ENCODE measurements around the gene GTSE1.

GTSE1 gene

GRCh38 chr22:46358766-46359165, 62.1 kb downstream of the GTSE1 start:
- TF ChIP-seq POLR2AphosphoS5 (IDR thresholded peaks at IDR 0.05; ENCODE audit: low read depth, low read length): no peak
- TF ChIP-seq TAF1 (IDR thresholded peaks at IDR 0.05; ENCODE audit: borderline replicate concordance, low read depth, low read length): no peak
- TF ChIP-seq POLR2A (IDR thresholded peaks at IDR 0.05; ENCODE audit: low read depth, low read length): no peak
- FAIRE-seq (no peak), DNase-seq (ENCODE audit: insufficient read length) (no peak)

GRCh38 chr22:46359362-46359761, 62.7 kb downstream of the GTSE1 start:
- TF ChIP-seq TAF1 (IDR thresholded peaks at IDR 0.05; ENCODE audit: borderline replicate concordance, low read depth, low read length) (no peak), POLR2A (IDR thresholded peaks at IDR 0.05; ENCODE audit: low read depth, low read length) (no peak), POLR2AphosphoS5 (IDR thresholded peaks at IDR 0.05; ENCODE audit: low read depth, low read length) (no peak)
- DNase-seq (ENCODE audit: insufficient read length): no peak
- no peak for FAIRE-seq

- DNase-seq (ENCODE audit: insufficient read length) (no peak), FAIRE-seq (no peak)
- TF ChIP-seq POLR2A (IDR thresholded peaks at IDR 0.05; ENCODE audit: low read depth, low read length): no peak
Observed at GRCh38 chr22:46360097-46360496, 63.4 kb downstream of the GTSE1 start.

GRCh38 chr22:46360891-46361290, 64.2 kb downstream of the GTSE1 start:
- FAIRE-seq (no peak), DNase-seq (ENCODE audit: insufficient read length) (no peak)
- TF ChIP-seq TAF1 (IDR thresholded peaks at IDR 0.05; ENCODE audit: borderline replicate concordance, low read depth, low read length) (no peak), POLR2AphosphoS5 (IDR thresholded peaks at IDR 0.05; ENCODE audit: low read depth, low read length) (no peak), POLR2A (IDR thresholded peaks at IDR 0.05; ENCODE audit: low read depth, low read length) (no peak)

GRCh38 chr22:46361826-46362202, 65.1 kb downstream of the GTSE1 start:
- no peak for FAIRE-seq
- TF ChIP-seq TAF1 (IDR thresholded peaks at IDR 0.05; ENCODE audit: borderline replicate concordance, low read depth, low read length) (no peak), POLR2AphosphoS5 (IDR thresholded peaks at IDR 0.05; ENCODE audit: low read depth, low read length) (no peak)

GRCh38 chr22:46362203-46362933, 65.7 kb downstream of the GTSE1 start:
- TF ChIP-seq TAF1 (IDR thresholded peaks at IDR 0.05; ENCODE audit: borderline replicate concordance, low read depth, low read length) (no peak), POLR2A (IDR thresholded peaks at IDR 0.05; ENCODE audit: low read depth, low read length) (no peak), POLR2AphosphoS5 (IDR thresholded peaks at IDR 0.05; ENCODE audit: low read depth, low read length) (no peak)
- DNase-seq (ENCODE audit: insufficient read length) (no peak), FAIRE-seq (no peak)

More at GRCh38 chr22:46361826-46362202, 65.1 kb downstream of the GTSE1 start:
- no peak for DNase-seq (ENCODE audit: insufficient read length)

- no peak for FAIRE-seq
- DNase-seq (ENCODE audit: insufficient read length): no peak
- TF ChIP-seq POLR2A (IDR thresholded peaks at IDR 0.05; ENCODE audit: low read depth, low read length) (no peak), TAF1 (IDR thresholded peaks at IDR 0.05; ENCODE audit: borderline replicate concordance, low read depth, low read length) (no peak), POLR2AphosphoS5 (IDR thresholded peaks at IDR 0.05; ENCODE audit: low read depth, low read length) (no peak)
Observed at GRCh38 chr22:46362934-46363515, 66.4 kb downstream of the GTSE1 start.

GRCh38 chr22:46363611-46364321, 67.1 kb downstream of the GTSE1 start:
- no peak for DNase-seq (ENCODE audit: insufficient read length)
- no peak for FAIRE-seq
- TF ChIP-seq POLR2AphosphoS5 (IDR thresholded peaks at IDR 0.05; ENCODE audit: low read depth, low read length) (no peak), POLR2A (IDR thresholded peaks at IDR 0.05; ENCODE audit: low read depth, low read length) (no peak), TAF1 (IDR thresholded peaks at IDR 0.05; ENCODE audit: borderline replicate concordance, low read depth, low read length) (no peak)

GRCh38 chr22:46364341-46365165, 67.9 kb downstream of the GTSE1 start:
- TF ChIP-seq POLR2AphosphoS5 (IDR thresholded peaks at IDR 0.05; ENCODE audit: low read depth, low read length) (no peak), TAF1 (IDR thresholded peaks at IDR 0.05; ENCODE audit: borderline replicate concordance, low read depth, low read length) (no peak), POLR2A (IDR thresholded peaks at IDR 0.05; ENCODE audit: low read depth, low read length) (no peak)
- FAIRE-seq: no peak
- DNase-seq (ENCODE audit: insufficient read length): no peak

GRCh38 chr22:46365166-46365624, 68.5 kb downstream of the GTSE1 start:
- TF ChIP-seq POLR2AphosphoS5 (IDR thresholded peaks at IDR 0.05; ENCODE audit: low read depth, low read length): no peak
- no peak for TF ChIP-seq TAF1 (IDR thresholded peaks at IDR 0.05; ENCODE audit: borderline replicate concordance, low read depth, low read length)
- no peak for TF ChIP-seq POLR2A (IDR thresholded peaks at IDR 0.05; ENCODE audit: low read depth, low read length)
- no peak for FAIRE-seq
- DNase-seq (ENCODE audit: insufficient read length): no peak

- TF ChIP-seq POLR2AphosphoS5 (IDR thresholded peaks at IDR 0.05; ENCODE audit: low read depth, low read length): no peak
- TF ChIP-seq TAF1 (IDR thresholded peaks at IDR 0.05; ENCODE audit: borderline replicate concordance, low read depth, low read length): no peak
- no peak for TF ChIP-seq POLR2A (IDR thresholded peaks at IDR 0.05; ENCODE audit: low read depth, low read length)
- no peak for FAIRE-seq
- DNase-seq (ENCODE audit: insufficient read length): no peak
Observed at GRCh38 chr22:46366327-46366731, 69.7 kb downstream of the GTSE1 start.
